GM12878 (cell line): ENCODE measurements around the gene CACNG4.

Experiments used
- CEBPB ChIP-seq, 2 experiments: fragments of 150-350 bp in 1 of 2; IDR thresholded peaks; 2 replicates each; pipeline ENCODE4 v1.6.1; 2012 to 2014; ENCODE audit warnings: low read depth in 2 of 2, low read length in 2 of 2, borderline replicate concordance in 1 of 2, inconsistent platforms in 1 of 2
- EZH2 ChIP-seq: IDR thresholded peaks from 2 replicates; pipeline ENCODE4 v1.6.1; 2012; ENCODE audit warnings: low read depth, mild to moderate bottlenecking, control low read depth, inconsistent platforms, low read length, borderline replicate concordance; ENCODE audit not compliant: control insufficient read depth
- NRF1 ChIP-seq: conservative IDR thresholded peaks from 2 replicates; pipeline ENCODE4 v1.6.1; 2011; ENCODE audit warnings: mild to moderate bottlenecking, low read depth, low read length, improper control_type of control experiment
- SMC3 ChIP-seq: IDR thresholded peaks from 2 replicates; pipeline ENCODE4 v1.6.1; 2011; ENCODE audit warnings: low read length, improper control_type of control experiment, borderline replicate concordance

DNA sequence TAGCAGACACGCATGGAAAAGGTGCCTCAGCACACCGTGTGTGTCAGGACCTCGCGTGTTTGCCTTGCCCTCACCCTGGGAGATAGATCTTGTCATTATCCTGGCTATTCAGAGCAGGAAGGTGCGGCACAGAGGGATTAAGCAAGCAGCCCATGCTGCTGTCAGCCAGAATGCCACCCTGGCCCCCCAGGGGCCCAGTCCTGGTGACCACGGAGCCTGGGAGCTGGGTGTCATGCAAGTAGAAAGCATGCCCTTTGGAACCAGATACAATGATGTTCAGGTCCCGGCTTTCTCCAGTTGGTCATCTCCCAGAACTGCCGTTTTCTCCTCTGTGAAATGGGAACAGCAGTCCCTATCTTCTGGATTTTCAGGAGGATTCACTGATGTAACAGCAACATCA lies 29.9 kb downstream of the CACNG4 start:
- TF ChIP-seq NRF1, result no peak
- no peak for TF ChIP-seq CEBPB (IDR thresholded peaks at IDR 0.05; ENCODE audit: borderline replicate concordance in 1 of 2, low read depth in 2 of 2, low read length in 2 of 2)
- no peak for TF ChIP-seq EZH2
- TF ChIP-seq SMC3, result no peak
